ENCODE data around the gene DPH1. TPM values are rescaled to one million over a fixed set of nuclear protein-coding genes. Genes with fewer than 3 reads are reported as not detected.

The DPH1 gene
- total RNA-seq, 1 donor from 2014 or later = 43.0 TPM

DNA sequence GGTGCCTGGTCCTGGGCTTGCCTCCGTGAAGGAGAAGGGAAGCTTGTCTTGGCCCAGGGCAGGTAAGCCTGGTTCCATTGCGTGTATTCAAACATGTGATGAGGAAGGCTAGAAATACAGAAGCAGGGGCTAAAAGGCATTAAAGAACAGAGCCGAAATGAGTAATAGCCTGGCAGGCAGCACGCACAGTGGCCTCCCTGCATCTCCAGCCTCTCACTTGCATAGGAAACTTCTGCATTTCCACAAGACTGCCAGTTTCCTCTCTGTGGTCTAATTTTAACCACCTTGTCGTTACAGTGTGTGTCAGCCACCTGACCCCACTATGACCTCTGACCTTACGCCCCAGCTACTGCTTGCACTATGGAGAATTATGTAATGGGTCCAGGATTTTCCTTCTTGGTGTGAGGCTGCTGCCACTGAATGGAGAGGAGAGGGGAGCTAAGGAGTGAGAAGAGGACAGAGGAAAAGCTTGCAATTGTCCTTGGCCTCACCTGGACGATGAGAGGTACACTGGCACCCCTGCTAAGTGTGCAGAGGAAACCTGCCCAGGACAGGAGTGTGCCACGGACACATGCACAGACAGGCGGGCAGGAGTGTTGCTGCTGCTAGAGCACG is 57.8 kb downstream of the DPH1 start:
- H3K36me3 ChIP-seq = no peaks in the 10 kb centered on the region
- H3K27me3 ChIP-seq = no peaks in the 10 kb centered on the region
- TF ChIP-seq POLR2AphosphoS5 (IDR thresholded peaks at IDR 0.05; ENCODE audit: insufficient read depth in 1 of 2, low read depth in 1 of 2) (peak; percentile 13 to 61), POLR2A (IDR thresholded peaks at IDR 0.05) (no peak)
- H3K9me3 ChIP-seq = no peaks in the 10 kb centered on the region
- H3K4me1 ChIP-seq = peaks cover 88% of the 10 kb centered on the region
- intact Hi-C loops (cut with DNase I) = no loop called here
- no peak overlapping the region for H3K4me3 ChIP-seq
- peak overlapping the region; percentile 92 for H3K27ac ChIP-seq
- no peak for DNase-seq (ENCODE audit: extremely low spot score in 2 of 2)

DNA sequence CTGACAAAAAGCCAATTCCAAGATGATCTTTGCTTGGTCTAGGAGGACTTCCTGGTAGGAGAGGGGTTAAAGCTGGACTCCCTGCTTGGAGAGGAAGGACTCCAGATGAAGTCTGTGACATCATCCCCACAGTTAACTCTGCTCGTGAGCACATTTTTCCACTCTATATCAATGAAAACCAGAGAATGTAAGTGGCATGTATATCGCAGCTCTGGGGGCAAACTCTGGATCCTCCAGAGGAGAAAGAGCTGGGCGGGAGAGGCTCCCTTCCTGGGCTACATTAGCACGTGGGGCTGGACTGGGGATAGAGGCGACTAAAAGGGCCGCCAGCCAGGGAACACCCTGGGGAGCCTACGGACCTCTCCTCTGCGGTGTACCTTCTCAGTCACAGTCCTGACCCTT is 59.1 kb downstream of the DPH1 start:
- no peaks in the 10 kb centered on the region for H3K27me3 ChIP-seq
- no peak for DNase-seq (ENCODE audit: extremely low spot score in 2 of 2)
- H3K36me3 ChIP-seq = no peaks in the 10 kb centered on the region
- no peak for TF ChIP-seq POLR2A (IDR thresholded peaks at IDR 0.05)
- TF ChIP-seq, protein P1, sequence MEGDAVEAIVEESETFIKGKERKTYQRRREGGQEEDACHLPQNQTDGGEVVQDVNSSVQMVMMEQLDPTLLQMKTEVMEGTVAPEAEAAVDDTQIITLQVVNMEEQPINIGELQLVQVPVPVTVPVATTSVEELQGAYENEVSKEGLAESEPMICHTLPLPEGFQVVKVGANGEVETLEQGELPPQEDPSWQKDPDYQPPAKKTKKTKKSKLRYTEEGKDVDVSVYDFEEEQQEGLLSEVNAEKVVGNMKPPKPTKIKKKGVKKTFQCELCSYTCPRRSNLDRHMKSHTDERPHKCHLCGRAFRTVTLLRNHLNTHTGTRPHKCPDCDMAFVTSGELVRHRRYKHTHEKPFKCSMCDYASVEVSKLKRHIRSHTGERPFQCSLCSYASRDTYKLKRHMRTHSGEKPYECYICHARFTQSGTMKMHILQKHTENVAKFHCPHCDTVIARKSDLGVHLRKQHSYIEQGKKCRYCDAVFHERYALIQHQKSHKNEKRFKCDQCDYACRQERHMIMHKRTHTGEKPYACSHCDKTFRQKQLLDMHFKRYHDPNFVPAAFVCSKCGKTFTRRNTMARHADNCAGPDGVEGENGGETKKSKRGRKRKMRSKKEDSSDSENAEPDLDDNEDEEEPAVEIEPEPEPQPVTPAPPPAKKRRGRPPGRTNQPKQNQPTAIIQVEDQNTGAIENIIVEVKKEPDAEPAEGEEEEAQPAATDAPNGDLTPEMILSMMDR (IDR thresholded peaks at IDR 0.05) = no peak
- TF ChIP-seq POLR2AphosphoS5 (IDR thresholded peaks at IDR 0.05; ENCODE audit: insufficient read depth in 1 of 2, low read depth in 1 of 2) = peak in 1 of 2 donors; percentile 18
- H3K4me1 ChIP-seq = peaks cover 75% of the 10 kb centered on the region
- H3K27ac ChIP-seq = peak overlapping the region; percentile 92
- no peaks in the 10 kb centered on the region for H3K9me3 ChIP-seq
- H3K4me3 ChIP-seq = peak overlapping the region; percentile 32 to 40
- intact Hi-C loops (cut with DNase I) = no loop called here

DNA sequence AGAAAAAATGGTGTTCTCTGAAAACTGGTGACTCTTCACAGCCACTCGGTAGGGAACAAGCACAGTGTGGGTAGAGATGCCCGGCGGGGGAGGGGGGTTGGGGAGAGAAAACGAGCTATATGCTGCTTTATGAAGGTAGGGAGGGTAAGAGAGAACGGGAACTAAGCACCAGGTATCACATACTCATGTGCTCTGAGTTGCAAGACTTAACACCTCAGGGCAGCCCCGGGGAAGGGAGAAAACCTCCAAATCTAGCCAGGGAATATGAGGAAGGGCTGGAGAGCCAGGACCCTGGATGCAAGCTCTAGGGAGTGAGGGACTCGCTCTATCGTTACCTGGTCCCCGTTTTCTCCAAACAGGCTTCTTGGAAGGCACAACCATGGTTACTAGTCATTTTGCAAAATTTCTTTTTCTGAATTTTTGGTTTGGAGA is 60.3 kb downstream of the DPH1 start:
- no peaks in the 10 kb centered on the region for H3K9me3 ChIP-seq
- no peaks in the 10 kb centered on the region for H3K27me3 ChIP-seq
- H3K4me3 ChIP-seq = peak overlapping the region; percentile 32 to 40
- no peak for DNase-seq (ENCODE audit: extremely low spot score in 2 of 2)
- intact Hi-C loops (cut with DNase I) = loop anchor here (2.0 kb wide), 1 partner anchor 33 kb away; no protein-coding TSS in a partner anchor
- H3K4me1 ChIP-seq = peaks cover 72% of the 10 kb centered on the region
- TF ChIP-seq, protein P1 (IDR thresholded peaks at IDR 0.05) = no peak
- TF ChIP-seq POLR2A (IDR thresholded peaks at IDR 0.05) (no peak), POLR2AphosphoS5 (IDR thresholded peaks at IDR 0.05; ENCODE audit: insufficient read depth in 1 of 2, low read depth in 1 of 2) (no peak)
- no peaks in the 10 kb centered on the region for H3K36me3 ChIP-seq
- H3K27ac ChIP-seq = peak overlapping the region; percentile 92

DNA sequence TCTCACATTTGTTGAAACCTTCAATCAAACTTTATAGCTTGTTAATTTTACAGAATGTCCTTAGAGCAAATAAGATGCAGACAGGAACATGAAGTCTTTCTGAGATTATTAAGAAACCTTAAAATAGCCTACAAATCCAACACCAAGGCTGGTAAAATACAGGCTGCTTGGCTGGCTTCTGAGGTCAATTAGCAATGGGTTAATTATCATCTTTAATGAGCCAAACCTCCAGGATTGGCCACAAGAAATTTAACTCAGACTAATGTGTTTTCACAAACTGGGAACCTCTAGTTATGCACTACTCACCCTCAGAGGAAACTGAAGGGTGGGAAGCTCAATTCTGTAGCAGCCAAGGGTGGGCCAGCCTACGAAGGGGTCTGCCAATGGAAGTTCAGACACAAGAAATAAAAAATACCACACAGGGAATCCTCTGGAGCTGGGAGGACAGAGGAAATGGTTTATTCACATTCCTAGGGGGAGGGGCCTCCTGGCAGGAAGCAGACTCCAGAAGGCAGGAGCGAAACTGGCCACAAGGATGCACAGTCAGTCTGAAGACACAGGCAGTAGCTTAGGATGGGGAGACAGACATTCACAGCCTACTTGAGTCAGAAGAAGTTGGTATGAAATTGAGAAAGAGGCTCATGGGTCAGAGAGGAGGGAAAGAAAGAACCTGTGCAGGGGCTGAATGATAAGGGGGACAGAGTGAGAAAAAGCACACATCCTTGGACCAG is 61.0 kb downstream of the DPH1 start:
- Histone ChIP-seq H3K4me3 (no peak overlapping the region), H3K9me3 (no peaks in the 10 kb centered on the region), H3K27ac (peak overlapping the region; percentile 92), H3K36me3 (no peaks in the 10 kb centered on the region), H3K4me1 (peaks cover 71% of the 10 kb centered on the region), H3K27me3 (no peaks in the 10 kb centered on the region)
- peak in 1 of 2 donors; percentile 89 for DNase-seq (ENCODE audit: extremely low spot score in 2 of 2)
- intact Hi-C loops (cut with DNase I) = loop anchor here (2.0 kb wide), 1 partner anchor 34 kb away; no protein-coding TSS in a partner anchor
- no peak for TF ChIP-seq POLR2A (IDR thresholded peaks at IDR 0.05)
- TF ChIP-seq, protein P1 (IDR thresholded peaks at IDR 0.05) = peak in 1 of 3 experiments; percentile 42
- TF ChIP-seq POLR2AphosphoS5 (IDR thresholded peaks at IDR 0.05; ENCODE audit: insufficient read depth in 1 of 2, low read depth in 1 of 2) = no peak

DNA sequence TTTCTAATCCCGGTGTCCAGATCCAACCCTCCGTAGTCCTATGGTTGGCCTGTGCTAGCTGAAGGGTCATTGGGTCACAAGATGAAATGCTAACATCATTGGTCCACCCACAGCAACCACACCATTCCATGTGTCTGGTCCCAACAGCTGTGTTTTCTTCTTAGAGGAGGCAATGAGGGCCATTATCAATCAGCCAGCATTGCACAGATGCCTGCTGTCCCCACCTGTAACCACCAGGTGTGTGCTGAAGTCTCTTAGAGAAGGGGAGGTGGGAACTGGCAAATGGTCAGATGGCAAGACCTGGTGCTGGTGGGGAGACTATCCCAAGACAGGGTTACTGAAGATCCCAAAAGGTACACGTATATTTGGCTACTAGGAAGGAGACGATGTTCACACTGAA is 62.3 kb downstream of the DPH1 start:
- peaks cover 58% of the 10 kb centered on the region for H3K4me1 ChIP-seq
- no peak for DNase-seq (ENCODE audit: extremely low spot score in 2 of 2)
- no peaks in the 10 kb centered on the region for H3K9me3 ChIP-seq
- H3K36me3 ChIP-seq = no peaks in the 10 kb centered on the region
- TF ChIP-seq POLR2A (IDR thresholded peaks at IDR 0.05) (no peak), POLR2AphosphoS5 (IDR thresholded peaks at IDR 0.05; ENCODE audit: insufficient read depth in 1 of 2, low read depth in 1 of 2) (no peak)
- TF ChIP-seq, protein P1 (IDR thresholded peaks at IDR 0.05) = no peak
- no peaks in the 10 kb centered on the region for H3K27me3 ChIP-seq
- no peak overlapping the region for H3K27ac ChIP-seq
- intact Hi-C loops (cut with DNase I) = no loop called here
- H3K4me3 ChIP-seq = no peak overlapping the region

Measured in vagina (tissue), 2 donors.